Measurements from ENCODE around the gene MTRF1L. TPM values are rescaled to one million over a fixed set of nuclear protein-coding genes. Genes with fewer than 3 reads are reported as not detected.

MTRF1L gene
- total RNA-seq, 1 experiment from 2014 or later: 26.5 TPM

- no peak overlapping the region for H2AK5ac ChIP-seq (ENCODE audit: insufficient read length, low read length)
- no peak overlapping the region for H2BK120ac ChIP-seq (ENCODE audit: low read depth, low read length, poor library complexity, severe bottlenecking)
- no peaks in the 10 kb centered on the region for H3K27me3 ChIP-seq (ENCODE audit: insufficient read depth, low read length)
- H3K4ac ChIP-seq (ENCODE audit: low read depth, low read length): no peak overlapping the region
- H3K36me3 Mint-ChIP-seq (ENCODE audit: insufficient read depth in 1 of 3, low read depth in 3 of 3): peaks cover 5 to 27% (median 14%) of the 10 kb centered on the region in 3 experiments; a peak in 5 of 7 replicates
- H4K91ac ChIP-seq (ENCODE audit: insufficient read length, low read depth, low read length): no peak overlapping the region
- DNase-seq: no peak
- H2BK12ac ChIP-seq (ENCODE audit: insufficient read length, low read depth, low read length): no peak overlapping the region
- H3K23ac ChIP-seq (ENCODE audit: insufficient read length, low read depth, low read length): no peak overlapping the region
- peaks cover 5 to 8% of the 10 kb centered on the region in 2 experiments; a peak in 4 of 5 replicates for H3K9me3 Mint-ChIP-seq
- H3K18ac ChIP-seq (ENCODE audit: insufficient read length, low read depth, low read length): no peak overlapping the region
- no peaks in the 10 kb centered on the region for H3K23me2 ChIP-seq (ENCODE audit: insufficient read length, low read depth, low read length, poor library complexity, severe bottlenecking)
- no peak overlapping the region for H3K4me3 Mint-ChIP-seq
- H2BK5ac ChIP-seq (ENCODE audit: insufficient read length, low read length): no peak overlapping the region
- no peaks in the 10 kb centered on the region for H3K27me3 Mint-ChIP-seq (ENCODE audit: low read depth)
- H3K27ac Mint-ChIP-seq: no peak overlapping the region
- no peaks in the 10 kb centered on the region for H3K79me2 ChIP-seq (ENCODE audit: insufficient read depth, low read length)
- H3K56ac ChIP-seq (ENCODE audit: insufficient read length, low read depth, low read length): no peak overlapping the region
- H3K4me2 ChIP-seq (ENCODE audit: insufficient read depth, insufficient read length, low read length): no peak overlapping the region
- H2AFZ ChIP-seq (ENCODE audit: low read length): no peak overlapping the region
- no peak overlapping the region for H3K9ac ChIP-seq (ENCODE audit: extremely low read depth, insufficient read length, low read length)
- H3K79me1 ChIP-seq (ENCODE audit: insufficient read depth, low read depth, low read length, poor library complexity, severe bottlenecking): no peaks in the 10 kb centered on the region
- no peak overlapping the region for H2BK20ac ChIP-seq (ENCODE audit: low read depth, low read length, poor library complexity, severe bottlenecking)
- H3T11ph ChIP-seq (ENCODE audit: low read length): no peak overlapping the region
- no peak overlapping the region for H2BK15ac ChIP-seq (ENCODE audit: low read depth, low read length)
- H3K27ac ChIP-seq (ENCODE audit: insufficient read length, low read depth, low read length): no peak overlapping the region
- H4K20me1 ChIP-seq (ENCODE audit: control insufficient read depth, insufficient read depth, insufficient read length): no peaks in the 10 kb centered on the region
- H3K9me3 ChIP-seq (ENCODE audit: control insufficient read depth, low read depth, low read length): no peaks in the 10 kb centered on the region
- H4K8ac ChIP-seq (replicated peaks; ENCODE audit: insufficient read length, low read depth, low read length): no peak overlapping the region
- H3K4me1 ChIP-seq (ENCODE audit: insufficient read depth, low read length): no peaks in the 10 kb centered on the region
- no peak overlapping the region for H4K5ac ChIP-seq (ENCODE audit: insufficient read length, low read depth, low read length)
- no peak overlapping the region for H3K14ac ChIP-seq (ENCODE audit: insufficient read depth, low read length)
- H3K4me1 Mint-ChIP-seq: peaks cover 17 to 18% of the 10 kb centered on the region in 2 experiments
- TF ChIP-seq CTCF (conservative IDR thresholded peaks at IDR 0.05): no peak
Observed at GRCh38 chr6:153051801-153052200, 49.3 kb upstream of the MTRF1L start.

Measured in H9 (cell line).